GM23248 (cell line): ENCODE data around the gene MARK1.

Source experiments
- EZH2 ChIP-seq: fragments of 200-600 bp; sonication (generic); IDR thresholded peaks from 2 replicates; pipeline ENCODE4 v1.6.1; 2018; ENCODE audit warnings: antibody characterized with exemption, mild to moderate bottlenecking; ENCODE audit not compliant: insufficient read depth, poor library complexity, severe bottlenecking
- EZH2phosphoT487 ChIP-seq: fragments of 200-600 bp; sonication (generic); IDR thresholded peaks from 2 replicates; pipeline ENCODE4 v1.6.1; 2018; ENCODE audit warnings: antibody characterized with exemption, moderate library complexity, mild to moderate bottlenecking, low read depth; ENCODE audit not compliant: insufficient read depth

GRCh38 chr1:220698607-220699016, 170.7 kb downstream of the MARK1 start:
- TF ChIP-seq EZH2, result no peak
- no peak for TF ChIP-seq EZH2phosphoT487
